NCI-H2081 (cell line): ENCODE results near the gene EPN2.
A peak's percentile ranks its signal among the peaks of the same experiment; 100 is the strongest.
"Not testable (repeated sequence)": the region's sequence is repeated elsewhere in the genome, so short reads cannot be mapped to it uniquely, and the experiment has no call there.

Experiments
- DNase-seq, 2 experiments: peaks; one replicate each; lab custom pipeline; 2025; lab: John Stamatoyannopoulos, UW

The EPN2 gene

DNA sequence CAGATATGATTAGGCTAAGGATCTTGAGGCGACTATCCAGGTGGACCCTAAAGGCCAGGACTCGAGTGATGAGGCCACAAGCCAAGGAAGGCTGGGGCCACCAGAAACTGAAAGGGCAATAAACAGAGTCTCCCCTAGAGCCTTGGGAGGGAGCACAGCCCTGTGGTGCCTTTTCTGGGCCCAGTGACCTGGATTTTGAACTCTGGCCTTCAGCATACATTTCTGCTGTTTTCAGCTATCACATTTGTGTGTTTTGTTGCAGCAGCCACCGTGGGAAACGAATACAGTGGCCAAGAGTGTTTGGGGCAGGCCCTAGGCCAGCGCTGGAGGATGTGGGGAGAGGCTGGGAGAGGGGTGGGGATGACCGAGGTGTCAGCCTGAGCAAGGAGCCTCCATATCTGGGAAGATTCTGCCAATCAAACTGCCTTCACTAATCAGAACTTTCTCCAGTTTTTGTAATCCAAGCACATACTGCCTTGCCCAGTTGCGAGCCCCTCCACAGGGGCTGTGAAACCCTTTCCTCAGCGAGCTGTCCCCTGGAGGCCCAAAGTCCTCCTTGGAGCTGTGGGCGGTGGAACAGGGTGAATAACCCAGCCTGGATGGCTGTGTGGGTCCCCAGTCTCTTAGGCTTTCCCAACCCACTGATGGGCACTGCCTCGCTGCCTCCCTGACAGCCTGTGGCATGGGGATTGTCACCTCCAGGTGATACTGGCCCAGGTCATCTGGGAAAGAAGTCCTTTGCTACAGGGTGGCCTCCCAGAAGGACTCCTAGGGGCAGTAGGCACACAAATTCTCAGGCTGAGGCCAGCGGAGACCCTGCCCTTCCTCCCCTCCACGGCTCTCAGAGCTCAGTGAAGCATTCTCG, 108.6 kb downstream of the EPN2 start:
- DNase-seq: no peak

DNA sequence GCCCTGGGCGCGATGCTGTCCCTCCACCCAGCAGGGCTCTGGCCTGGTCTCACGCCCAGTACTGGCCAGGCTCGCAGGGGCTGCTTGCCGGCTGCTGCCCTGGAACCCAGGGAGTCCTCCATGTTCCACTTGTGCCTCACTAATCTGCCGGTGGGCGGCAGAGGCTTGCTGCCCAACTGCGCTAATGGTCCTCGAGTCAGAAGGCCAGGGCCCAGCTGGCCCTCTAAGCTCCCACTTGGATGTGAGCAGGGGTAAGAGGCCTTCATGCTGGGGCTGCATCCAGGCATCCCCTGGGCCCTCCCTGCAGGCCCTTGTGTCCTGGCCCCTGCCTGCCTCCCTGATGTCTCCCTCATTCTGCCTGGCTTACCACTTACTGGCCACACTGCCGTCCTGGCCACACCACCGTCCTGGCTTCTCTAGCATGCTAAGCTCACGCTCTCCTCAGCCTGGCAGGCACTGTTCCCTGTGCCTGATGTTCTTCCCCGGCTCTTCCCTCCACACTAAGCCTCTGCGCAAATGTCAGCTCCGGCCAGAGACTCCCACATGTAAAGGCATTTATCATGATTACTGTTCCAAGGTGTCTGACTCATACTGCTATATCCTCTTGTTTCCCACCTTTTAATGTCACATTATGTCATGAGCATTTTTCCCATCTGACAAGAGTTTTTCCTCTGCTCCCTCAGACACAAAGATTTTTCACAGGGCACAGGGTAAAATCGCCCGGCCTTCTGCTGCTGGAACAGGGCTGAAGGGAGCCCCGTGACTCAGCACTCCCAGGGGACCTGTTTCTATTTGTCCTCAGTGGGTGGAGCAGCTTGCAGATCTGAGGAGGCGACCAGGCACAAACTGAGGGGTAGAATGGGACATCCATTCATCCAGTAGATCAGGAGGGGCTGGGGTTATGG, 109.4 kb downstream of the EPN2 start:
- no peak for DNase-seq

DNA sequence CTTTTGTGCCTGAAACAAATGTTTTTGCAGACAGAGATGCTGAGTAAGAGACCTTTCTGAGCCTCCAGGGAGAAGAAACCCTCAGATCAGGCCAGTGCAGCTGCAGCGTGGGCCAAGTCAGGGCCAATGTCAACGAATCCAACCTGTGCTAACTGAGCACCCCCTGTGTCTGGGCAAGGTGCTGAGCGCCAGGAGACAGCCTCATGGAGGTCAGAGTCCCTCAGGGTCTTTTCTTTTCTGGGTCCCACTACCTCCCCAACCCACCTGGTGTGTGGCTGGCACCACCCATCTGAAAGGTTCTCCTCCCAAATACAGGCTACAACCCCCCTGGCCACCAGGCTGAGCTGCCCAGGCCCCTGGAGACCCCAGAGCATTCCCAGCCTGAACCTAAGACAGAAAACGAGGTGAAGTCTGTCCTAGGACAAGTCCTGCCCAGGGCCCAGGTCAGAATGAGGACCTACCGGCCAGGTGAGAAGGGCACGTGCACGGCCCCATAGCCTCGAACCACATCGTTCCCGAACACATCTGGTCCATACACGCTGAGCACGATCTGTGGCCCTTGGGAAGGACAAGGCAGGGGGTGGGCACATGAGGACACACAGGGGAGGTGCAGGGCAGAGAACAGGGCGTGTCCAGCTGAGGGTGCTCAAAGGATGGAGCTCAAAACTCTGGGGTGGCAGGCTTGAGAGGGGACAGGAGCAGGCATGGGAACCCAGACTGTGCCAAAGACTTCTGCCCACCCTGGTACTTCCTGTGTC, 110.3 kb downstream of the EPN2 start:
- no peak for DNase-seq

DNA sequence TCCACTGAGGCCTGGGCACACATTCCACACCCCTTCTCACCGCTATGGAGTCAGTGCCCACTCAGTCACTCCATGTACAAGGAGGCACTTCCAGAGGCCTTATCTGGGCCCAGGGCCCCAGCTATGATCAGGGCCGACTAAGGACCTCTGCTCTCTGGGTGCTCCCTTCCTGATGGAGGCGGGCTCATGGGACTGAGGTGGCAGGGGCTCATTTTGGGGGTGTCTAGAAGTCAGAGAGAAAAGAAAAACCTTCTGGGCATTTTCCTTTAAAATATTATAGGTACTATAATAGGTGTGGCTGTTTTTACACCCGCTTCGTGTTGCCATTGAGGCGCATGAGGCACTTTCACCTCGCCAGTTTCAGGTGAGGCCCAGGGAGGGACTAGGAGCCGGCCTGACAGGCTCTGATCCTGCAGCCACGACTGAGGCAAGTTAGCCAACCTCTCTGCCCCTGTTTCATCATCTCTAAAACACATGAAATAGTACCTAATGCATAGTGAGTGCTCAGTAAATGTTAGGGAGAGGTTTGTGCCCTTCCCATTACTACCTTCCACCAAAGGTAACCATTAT, 111.0 kb downstream of the EPN2 start:
- DNase-seq: no peak

DNA sequence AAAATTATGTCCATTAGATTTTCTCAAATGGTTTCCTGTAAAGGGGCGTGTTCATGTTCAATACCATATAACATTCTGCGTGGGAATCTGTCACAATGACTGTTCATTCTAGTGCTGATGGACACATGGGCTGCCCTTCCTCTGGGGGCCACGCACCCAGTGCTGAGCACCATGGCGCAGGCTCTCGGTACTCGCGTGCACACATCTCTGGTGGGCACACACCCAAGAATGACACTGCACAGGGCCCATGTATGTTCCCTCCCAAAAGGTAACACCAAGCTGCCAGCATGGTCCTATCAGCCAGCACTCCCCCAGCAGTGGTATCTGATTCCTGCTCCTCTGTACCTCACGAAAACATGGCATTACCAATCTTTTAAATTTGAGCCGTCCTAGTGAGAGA, 111.6 kb downstream of the EPN2 start:
- DNase-seq: no peak

DNA sequence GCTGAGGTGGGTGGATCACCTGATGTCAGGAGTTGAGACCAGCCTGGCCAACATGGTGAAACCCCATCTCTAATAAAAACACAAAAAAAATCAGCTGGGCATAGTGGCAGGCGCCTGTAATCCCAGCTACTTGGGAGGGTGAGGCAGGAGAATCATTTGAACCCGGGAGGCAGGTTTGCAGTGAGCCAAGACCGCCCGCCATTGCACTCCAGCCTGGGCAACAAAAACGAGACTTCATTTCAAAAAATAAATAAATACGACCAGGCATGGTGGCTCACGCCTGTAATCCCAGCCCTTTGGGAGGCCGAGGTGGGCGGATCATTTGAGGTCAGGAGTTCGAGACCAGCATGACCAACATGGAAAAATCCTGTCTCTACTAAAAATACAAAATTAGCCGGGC, 116.2 kb downstream of the EPN2 start:
- DNase-seq: not testable (repeated sequence)

DNA sequence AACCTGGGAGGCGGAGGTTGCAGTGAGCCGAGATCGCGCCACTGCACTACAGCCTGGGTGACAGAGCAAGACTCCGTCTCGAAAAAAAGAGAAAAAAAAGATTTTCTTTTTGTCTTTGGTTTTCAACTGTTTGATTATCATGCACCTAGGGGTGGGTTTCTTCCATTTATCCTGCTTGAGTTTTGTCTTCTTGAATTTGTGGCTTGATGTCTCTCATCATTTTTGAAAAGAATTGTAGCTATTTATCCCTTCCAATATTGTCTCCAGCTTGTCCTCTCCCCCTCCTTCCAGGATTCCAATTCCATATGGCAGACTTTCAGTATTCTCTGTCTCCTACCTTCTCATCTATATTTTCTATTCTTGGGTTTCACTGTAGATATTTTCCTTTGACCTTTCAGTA, 117.6 kb downstream of the EPN2 start:
- DNase-seq: no peak

DNA sequence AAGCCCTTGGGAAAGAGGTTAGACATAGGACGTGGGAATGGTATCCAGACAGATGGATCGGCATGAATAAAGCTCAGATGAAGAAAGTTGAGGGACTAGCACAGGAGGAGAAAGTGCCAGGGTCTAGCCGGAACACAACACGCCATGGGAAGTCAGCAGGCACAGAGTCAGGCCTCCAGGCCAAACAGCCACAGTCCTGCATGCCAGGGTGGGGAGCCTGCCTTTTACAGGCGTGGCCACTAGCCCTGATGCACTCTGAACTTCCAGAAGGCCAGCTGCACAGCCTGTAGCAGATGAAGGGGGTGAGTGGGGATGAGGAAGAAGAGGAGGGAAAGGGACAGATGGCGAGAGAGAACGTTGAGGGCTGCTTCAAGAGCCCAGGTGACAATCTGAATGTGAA, 120.2 kb downstream of the EPN2 start:
- no peak for DNase-seq

DNA sequence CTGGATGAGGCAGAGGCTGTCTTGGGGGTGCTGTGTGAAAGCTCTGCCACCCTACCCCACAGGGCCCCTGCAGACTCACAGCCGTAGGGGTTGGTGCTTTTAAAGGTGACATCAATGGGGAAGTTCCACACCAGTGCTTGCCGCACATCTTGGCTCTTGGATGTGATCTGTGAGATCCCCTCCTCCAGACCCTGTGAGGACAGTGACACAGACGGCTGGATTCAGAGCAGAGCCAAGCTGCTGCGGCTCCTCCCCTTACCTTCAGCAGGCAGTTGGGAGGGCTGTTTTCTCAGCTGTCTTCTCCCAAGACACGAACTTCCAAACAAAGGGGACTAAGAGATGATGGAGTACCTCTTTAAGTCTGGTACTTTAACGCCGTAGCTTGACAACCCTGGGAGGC, 120.6 kb downstream of the EPN2 start:
- no peak for DNase-seq

DNA sequence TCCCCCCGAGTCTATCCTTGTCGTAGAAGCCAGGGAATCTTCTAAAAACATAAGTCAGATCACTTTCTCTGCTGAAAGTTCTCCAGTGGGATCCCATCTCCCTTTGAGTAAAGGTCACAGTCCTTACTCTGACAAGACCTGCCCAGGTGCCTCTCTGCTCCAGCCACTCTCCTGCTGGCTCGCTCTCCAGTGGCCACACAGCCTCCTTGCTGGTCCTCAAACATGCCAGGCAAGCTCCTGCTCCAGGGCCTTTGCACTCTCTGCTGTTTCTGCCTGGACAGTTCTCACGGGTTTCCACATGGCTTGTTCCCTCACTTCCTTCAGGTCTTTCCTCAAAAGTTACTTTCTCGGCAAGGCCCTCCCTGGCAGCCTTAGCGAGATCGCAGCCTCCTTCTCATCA, 122.0 kb downstream of the EPN2 start:
- no peak for DNase-seq

DNA sequence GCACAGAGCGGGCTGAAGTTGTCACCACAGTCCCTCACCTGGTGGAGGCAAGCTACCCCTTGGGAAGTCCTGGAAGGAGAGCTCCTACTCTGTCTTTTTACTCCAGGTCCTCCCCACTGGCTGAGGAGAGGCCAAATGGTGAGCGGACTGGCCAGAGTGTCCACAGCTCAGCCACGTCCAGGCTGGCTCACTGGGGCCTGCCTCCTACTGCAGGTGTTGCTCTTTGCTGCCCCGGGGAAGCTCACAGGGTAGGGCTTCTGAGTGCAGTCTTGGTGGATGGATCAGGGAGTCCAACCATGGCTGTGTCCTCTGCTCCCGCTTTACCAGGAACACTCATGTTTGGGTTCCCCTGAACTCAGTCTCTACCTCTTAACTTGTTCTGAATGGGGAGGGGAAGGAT, 122.7 kb downstream of the EPN2 start:
- DNase-seq: no peak

DNA sequence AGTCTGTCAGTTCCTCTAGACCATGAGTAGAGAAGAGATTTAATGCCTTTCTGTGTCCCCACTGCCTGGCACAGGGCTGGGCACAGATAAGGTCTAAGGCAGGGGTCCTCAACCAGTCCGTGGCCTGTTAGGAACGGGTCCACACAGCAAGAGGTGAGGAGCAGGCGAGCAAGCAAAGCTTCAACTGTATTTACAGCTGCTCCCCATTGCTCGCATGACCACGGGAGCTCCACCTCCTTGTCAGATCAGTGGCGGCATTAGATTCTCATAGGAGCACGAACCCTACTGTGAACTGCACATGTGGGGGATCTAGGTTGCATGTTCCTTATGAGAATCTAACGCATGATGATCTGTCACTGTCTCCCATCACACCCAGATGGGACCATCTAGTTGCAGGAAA, 123.6 kb downstream of the EPN2 start:
- no peak for DNase-seq

DNA sequence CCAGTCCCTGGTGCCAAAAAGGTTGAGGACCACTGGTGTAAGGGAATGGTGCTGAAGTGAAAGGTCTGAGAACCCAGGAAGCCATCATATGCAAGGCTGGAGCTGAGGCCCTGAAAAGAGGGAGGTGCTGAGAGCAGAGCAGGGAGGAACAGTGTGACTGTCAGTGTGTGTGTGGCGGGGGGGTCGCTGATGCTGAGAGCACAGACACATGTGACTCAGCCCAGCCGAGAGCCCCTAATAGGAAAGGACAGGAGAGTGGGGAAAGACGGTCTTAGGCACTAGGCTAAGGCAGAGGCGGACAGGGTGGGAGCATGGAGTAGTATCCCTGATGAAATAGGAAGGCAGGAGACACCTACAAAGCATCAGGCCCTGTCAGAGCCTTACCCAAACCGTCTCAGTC, 124.2 kb downstream of the EPN2 start:
- DNase-seq: no peak

DNA sequence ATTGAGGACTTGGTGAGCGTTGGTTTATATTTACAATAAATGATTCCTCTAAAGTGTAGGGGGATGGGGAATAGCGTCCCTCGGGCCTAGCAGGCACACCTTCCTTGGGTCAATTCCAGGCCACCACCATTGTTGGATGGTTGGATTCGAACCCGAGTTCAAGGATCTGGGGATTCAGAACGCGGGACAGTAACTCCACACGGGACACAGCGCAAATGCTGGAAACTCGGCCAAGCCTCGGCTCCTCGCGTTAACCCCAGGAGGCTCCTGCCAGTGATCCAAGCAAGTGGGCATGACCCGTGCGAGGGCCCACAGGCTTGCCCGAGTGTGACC, 124.7 kb downstream of the EPN2 start:
- no peak for DNase-seq

DNA sequence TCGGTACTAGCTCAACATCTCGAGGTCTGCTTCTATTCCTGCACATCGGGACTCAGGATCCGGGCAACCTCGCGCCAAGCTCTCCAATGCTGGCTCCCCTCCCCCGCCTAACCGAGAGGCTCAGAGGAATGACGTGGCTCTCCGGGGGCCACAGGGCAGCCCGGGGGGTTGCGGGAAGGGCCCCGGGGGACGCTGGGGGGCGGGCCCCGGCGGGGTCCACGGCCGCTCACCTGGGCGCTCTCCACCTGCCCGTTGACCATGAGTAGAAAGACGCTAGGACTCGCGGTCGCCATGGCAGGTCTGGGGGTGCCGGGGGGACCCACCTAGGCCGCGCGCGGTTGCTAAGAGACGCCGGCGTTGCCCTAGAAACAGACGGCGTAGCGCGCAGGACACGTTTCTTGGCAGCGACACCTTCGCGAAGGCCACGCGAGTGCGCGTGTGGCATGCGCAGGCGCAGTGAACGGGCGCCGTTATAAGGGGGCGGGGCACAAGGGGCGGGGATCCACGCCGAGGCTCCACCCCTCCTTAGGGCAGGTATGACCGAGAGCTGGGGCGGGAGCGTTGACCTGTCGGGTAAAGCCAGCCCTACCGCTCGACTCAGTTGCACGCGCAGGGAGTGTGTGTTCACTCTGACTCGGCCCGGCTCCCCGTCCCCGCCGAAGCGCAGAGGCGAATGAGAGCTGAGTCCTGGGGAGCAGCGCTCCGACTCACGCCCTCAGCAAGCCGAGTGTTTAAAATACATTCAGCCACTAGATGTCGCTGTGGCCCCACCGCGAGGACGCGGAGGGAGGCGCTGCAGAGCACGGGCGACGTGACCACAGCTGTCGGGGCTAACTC, 125.3 kb downstream of the EPN2 start, which contains the start of gene B9D1:
TSS of gene B9D1 (minus strand) at position 447 of the 837 bp plus-strand sequence. CDS start at position 293, 154 bp downstream.
- DNase-seq: peak; percentile 78 to 81

DNA sequence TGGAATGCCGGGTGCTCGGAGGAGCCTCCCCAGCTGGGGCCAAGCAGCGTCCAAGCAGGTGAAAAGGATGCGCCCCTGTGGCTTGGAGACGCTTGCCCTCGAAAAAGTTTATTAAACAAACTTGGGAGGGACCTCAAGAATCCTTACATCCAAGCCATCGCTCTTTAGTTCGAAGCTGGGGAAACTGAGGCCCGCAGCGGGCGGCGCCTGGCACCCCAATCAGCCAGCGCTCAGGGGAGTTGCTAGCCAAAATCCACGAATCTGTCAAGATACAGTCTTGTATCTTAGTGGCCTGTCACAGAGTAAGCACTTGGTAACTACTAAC, 125.9 kb downstream of the EPN2 start:
- no peak for DNase-seq

DNA sequence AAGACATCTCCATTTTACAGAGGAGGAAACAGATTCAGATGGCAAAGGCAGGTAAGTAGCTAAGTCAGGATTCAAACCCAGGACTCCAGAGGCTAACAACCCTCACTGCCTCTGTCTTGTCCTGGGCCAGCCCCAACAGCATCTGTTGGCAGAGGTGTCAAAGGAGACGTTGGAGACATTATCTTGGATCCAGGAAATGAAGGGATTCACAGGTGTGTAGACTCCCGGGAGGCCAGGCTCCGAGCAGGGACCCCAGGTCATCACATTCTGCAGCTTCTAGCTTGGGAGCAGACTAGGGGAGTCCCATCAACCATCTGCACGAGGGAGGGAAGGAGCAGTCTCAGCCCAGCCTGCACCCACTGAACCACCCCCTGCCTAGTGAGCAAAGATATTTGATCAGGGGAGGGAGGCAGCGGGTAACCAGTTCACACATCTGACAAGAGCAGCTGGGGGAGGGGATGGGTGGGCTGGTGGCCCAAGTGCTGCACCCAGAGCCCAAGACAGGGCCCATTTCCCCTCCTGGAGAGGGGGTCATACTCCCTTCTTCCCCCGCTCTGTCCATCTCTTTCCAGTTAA, 126.4 kb downstream of the EPN2 start:
- no peak for DNase-seq

DNA sequence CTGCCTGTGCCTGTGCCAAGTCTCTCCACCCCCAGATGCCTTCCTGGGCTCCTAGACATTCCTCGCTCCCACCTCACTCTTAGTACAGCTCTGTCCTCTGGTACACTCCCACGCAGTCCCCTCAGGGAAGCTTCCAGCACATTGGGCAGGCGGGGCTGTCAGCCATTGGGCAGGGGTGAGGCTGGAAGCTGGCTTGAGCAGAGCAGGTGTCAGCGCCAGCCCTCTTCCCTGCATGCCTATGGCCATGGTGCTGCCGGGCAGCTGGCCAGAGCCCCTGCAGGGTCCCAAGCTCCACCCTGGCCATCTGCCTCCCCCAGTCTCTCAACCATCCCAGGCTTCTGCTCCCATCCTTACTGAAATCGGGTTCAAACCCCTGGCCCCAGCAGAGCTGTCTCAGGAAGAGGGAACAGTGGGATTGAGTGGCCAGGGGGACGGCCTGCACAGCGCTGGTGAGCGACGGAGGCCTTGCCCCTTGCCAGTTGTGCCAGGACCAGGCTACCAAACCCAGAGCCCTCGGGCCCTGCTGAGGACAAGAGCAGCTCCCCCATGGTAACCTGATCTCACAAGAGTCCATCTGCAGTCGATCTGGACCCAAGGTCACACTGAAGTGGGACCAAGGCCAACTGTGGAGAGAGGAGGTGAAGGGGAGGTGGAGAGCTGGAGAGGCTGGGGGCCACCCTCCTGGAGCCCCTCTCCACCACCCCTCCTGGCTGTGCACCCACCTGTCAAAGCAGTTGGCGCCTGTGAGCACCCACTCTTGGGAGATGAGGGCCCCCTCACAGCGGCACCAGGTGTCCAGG, 127.7 kb downstream of the EPN2 start:
- peak in 1 of 2 experiments; percentile 41 for DNase-seq

DNA sequence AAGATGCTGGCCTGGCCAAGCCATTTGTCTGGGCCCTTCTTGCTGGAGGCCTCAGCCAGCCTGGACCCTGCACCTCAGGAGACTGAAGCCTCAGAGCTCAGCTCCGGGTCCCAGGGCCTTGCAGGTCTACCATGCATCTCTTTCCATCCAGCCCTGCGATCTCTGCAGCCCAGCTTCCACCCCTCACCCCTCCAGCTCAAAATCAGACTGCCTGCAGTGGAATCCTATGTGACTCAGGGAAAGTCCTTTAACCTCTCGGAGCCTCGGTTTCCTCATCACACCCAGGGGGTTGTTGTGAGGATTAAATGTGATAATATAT, 128.3 kb downstream of the EPN2 start:
- DNase-seq: no peak
